ENCODE measurements around the gene EXT2. TPM values are rescaled to one million over a fixed set of nuclear protein-coding genes. Genes with fewer than 3 reads are reported as not detected.

Gene EXT2
- total and polyA plus RNA-seq, 4 donors = 54.8 to 96.2 (median 74.3) TPM

DNA sequence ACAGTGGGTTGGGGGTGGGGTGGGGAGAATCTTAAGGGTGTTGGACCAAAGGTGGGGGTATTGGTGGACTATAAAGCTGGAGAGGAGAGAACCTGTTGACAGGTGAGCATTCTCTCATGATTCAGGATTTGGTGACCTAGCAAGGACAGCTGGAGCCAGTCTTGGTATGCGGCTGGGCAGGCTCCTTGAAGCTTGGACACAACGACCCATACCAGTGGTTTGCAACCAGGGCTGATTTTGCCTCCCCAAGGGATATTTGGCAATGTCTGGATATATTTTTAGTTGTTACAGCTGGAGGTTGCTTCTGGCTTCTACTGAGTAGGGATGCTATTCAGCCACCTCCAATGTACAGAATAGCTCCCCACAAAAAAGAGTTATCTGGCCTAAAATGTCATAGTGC is 5.6 kb downstream of the EXT2 start:
- no peak for DNase-seq (ENCODE audit: low read depth in 4 of 6, low spot score in 6 of 6)
- Histone ChIP-seq H3K4me1 (ENCODE audit: control insufficient read depth, insufficient read depth, low read length) (peaks cover 7% of the 10 kb centered on the region), H3K9me3 (ENCODE audit: control insufficient read depth, insufficient read depth, low read length) (no peaks in the 10 kb centered on the region), H3K4me3 (ENCODE audit: low read depth, low read length) (no peak overlapping the region), H3K36me3 (ENCODE audit: control insufficient read depth, insufficient read depth, low read length) (peaks cover 7% of the 10 kb centered on the region), H3K27ac (ENCODE audit: low read depth, low read length) (no peak overlapping the region), H3K27me3 (ENCODE audit: control insufficient read depth, insufficient read depth, low read length) (no peaks in the 10 kb centered on the region)
- no CpG with 5 or more reads among the region's 2 CpGs for WGBS (ENCODE audit: insufficient coverage)

DNA sequence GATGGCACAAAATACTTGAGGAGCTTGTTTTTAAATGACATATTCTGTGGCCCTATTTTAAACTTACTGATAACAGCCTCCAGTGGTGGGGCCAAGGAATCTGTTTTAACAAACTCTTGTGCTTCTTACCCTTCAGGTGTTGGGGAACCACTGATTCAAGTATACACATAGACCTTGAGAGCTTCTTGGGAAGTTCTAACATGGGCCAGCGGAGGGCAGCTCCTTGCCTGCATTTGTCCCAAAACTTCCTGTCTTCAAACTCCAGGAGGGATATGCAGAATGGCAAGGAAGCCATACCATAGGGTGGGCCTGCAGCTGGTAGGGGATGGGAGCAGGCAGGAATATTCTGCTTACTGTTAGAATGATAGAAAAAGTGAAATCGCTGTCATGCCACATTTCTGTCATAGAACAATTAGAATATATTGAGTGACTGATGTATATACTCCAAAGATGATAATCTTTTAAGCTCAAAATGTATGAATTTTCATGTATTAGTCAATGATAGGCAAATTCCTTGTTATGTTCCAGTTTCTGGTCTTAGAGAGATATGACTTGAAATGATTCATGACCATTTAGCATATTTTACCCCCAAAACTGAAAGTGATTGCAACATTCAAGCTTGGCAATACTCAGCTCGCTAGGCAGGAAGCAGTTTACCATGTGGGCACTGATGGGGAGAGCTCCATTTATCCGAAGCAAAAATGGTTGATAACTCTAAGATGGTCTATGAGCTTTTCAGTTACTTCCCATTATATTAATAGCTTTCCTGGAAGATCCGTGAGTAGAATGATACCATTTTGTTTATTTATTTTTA is 9.2 kb downstream of the EXT2 start:
- no peaks in the 10 kb centered on the region for H3K27me3 ChIP-seq (ENCODE audit: control insufficient read depth, insufficient read depth, low read length)
- 80% methylated on average over 1 of the region's 5 CpGs for WGBS (ENCODE audit: insufficient coverage)
- no peaks in the 10 kb centered on the region for H3K4me1 ChIP-seq (ENCODE audit: control insufficient read depth, insufficient read depth, low read length)
- peaks cover 13% of the 10 kb centered on the region for H3K36me3 ChIP-seq (ENCODE audit: control insufficient read depth, insufficient read depth, low read length)
- no peak overlapping the region for H3K27ac ChIP-seq (ENCODE audit: low read depth, low read length)
- no peaks in the 10 kb centered on the region for H3K9me3 ChIP-seq (ENCODE audit: control insufficient read depth, insufficient read depth, low read length)
- no peak overlapping the region for H3K4me3 ChIP-seq (ENCODE audit: low read depth, low read length)
- DNase-seq (ENCODE audit: low read depth in 4 of 6, low spot score in 6 of 6) = no peak

DNA sequence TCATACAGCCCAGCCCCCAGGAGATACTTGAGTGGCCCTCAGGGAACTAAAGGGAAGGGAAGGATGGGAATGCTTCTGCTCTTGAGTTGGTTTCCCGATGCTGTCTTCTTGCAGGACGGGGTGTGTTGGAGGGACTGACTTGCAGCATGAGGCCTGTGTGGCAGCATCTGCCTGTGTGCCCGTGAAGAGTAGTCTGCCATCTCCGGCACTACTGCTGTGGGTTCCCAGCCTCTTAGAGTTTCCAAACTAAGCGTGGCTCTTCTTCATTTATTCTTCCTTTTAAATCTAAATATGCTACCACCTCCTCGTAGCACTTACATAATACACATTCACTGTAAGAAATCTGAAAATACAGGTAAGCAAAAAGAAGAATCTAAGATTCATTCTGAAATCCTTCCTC is 12.8 kb downstream of the EXT2 start:
- Histone ChIP-seq H3K36me3 (ENCODE audit: control insufficient read depth, insufficient read depth, low read length) (peaks cover 10% of the 10 kb centered on the region), H3K4me1 (ENCODE audit: control insufficient read depth, insufficient read depth, low read length) (no peaks in the 10 kb centered on the region), H3K27ac (ENCODE audit: low read depth, low read length) (no peak overlapping the region), H3K9me3 (ENCODE audit: control insufficient read depth, insufficient read depth, low read length) (no peaks in the 10 kb centered on the region), H3K27me3 (ENCODE audit: control insufficient read depth, insufficient read depth, low read length) (no peaks in the 10 kb centered on the region), H3K4me3 (ENCODE audit: low read depth, low read length) (no peak overlapping the region)
- DNase-seq (ENCODE audit: low read depth in 4 of 6, low spot score in 6 of 6) = no peak
- WGBS (ENCODE audit: insufficient coverage) = 88% methylated on average over 4 of the region's 6 CpGs

DNA sequence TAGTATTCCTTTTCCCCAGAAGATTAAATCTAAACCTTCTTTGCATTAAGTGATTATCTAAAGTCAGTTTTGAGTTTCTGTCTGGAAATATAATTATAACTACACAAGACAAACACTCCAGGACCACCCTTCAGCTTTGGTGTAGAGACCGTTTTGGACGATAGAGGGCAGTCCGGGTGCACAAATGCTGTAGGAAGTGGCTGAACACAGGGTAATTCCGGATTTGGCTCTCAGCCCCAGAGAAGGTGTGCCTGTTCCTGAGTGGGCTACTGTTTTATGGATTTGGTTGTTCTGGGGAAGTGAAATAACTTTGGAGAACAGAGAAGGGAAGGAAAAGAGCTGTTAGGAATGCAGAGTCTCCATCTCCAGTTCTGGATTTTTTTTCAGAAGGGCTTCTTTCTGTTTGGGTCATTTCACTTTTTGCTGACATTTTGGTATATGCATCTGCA is 14.8 kb downstream of the EXT2 start:
- H3K36me3 ChIP-seq (ENCODE audit: control insufficient read depth, insufficient read depth, low read length) = peaks cover 22% of the 10 kb centered on the region
- H3K9me3 ChIP-seq (ENCODE audit: control insufficient read depth, insufficient read depth, low read length) = no peaks in the 10 kb centered on the region
- H3K4me1 ChIP-seq (ENCODE audit: control insufficient read depth, insufficient read depth, low read length) = no peaks in the 10 kb centered on the region
- no peaks in the 10 kb centered on the region for H3K27me3 ChIP-seq (ENCODE audit: control insufficient read depth, insufficient read depth, low read length)
- no peak overlapping the region for H3K4me3 ChIP-seq (ENCODE audit: low read depth, low read length)
- DNase-seq (ENCODE audit: low read depth in 4 of 6, low spot score in 6 of 6) = peak in 2 of 6 donors; percentile 79 to 80
- H3K27ac ChIP-seq (ENCODE audit: low read depth, low read length) = no peak overlapping the region
- WGBS (ENCODE audit: insufficient coverage) = 6% methylated on average over 4 of the region's 4 CpGs

DNA sequence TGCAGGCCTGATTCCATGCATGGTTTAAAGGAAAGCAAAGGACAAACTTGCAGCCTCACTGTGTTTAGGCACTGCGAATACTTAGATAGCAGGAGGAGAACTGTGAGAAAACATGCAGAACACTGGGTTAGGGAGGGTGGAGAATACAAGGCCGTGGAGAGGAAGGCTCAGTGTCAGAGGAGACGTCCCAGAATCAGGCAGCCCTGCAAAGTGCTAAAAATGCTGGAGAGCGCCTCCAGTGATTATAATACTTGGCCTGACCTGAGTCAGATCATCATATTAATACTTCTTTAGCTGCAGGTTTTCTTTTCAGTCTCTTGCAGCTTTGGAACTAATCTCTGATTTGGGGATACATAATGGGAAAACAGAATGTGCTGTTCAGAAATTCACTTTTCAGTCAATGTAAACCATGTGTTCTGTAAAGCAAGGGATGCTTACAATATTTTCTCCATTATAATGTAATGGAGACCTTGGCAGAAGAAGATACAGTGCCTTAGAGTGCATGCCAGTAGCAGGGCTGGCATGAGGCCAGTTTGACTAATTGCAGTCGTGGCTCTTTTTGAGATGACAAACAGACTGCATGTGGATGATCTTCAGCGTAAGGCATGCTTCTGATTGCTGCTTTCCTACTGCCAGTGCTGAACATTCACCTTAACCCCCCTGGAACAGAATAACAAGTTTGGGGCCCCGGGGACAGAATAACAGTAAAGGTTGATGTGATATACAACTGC is 16.8 kb downstream of the EXT2 start:
- DNase-seq (ENCODE audit: low read depth in 4 of 6, low spot score in 6 of 6) = peak in 2 of 6 donors; percentile 82 to 88

DNA sequence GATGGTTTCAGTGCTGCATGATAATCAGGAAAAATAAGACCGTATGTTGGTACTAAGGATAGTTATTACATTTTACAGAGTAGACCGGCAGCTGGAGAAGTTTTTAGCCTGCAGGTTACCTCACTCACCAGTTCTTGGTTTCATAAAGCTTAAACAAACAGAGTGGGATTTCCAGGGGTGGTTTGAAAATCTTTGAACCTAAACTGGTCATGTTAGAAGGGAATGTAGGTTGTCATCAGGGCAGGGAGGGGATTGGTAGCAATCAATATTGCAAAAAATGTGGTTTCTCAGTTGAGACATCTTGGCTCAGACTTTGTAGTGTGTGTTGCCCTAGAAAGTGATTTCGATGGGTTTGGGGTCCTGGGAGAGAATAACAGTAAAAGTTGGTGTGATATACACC is 17.5 kb downstream of the EXT2 start:
- no peak for DNase-seq (ENCODE audit: low read depth in 4 of 6, low spot score in 6 of 6)
- H3K4me3 ChIP-seq (ENCODE audit: low read depth, low read length) = no peak overlapping the region
- no peaks in the 10 kb centered on the region for H3K4me1 ChIP-seq (ENCODE audit: control insufficient read depth, insufficient read depth, low read length)
- H3K27me3 ChIP-seq (ENCODE audit: control insufficient read depth, insufficient read depth, low read length) = no peaks in the 10 kb centered on the region
- H3K36me3 ChIP-seq (ENCODE audit: control insufficient read depth, insufficient read depth, low read length) = peaks cover 23% of the 10 kb centered on the region
- no peak overlapping the region for H3K27ac ChIP-seq (ENCODE audit: low read depth, low read length)
- H3K9me3 ChIP-seq (ENCODE audit: control insufficient read depth, insufficient read depth, low read length) = no peaks in the 10 kb centered on the region
- 100% methylated on average over 2 of the region's 3 CpGs for WGBS (ENCODE audit: insufficient coverage)

More for the DNA sequence above, 16.8 kb downstream of the EXT2 start:
- Histone ChIP-seq H3K27me3 (ENCODE audit: control insufficient read depth, insufficient read depth, low read length) (no peaks in the 10 kb centered on the region), H3K4me1 (ENCODE audit: control insufficient read depth, insufficient read depth, low read length) (no peaks in the 10 kb centered on the region), H3K4me3 (ENCODE audit: low read depth, low read length) (no peak overlapping the region), H3K36me3 (ENCODE audit: control insufficient read depth, insufficient read depth, low read length) (peaks cover 25% of the 10 kb centered on the region), H3K9me3 (ENCODE audit: control insufficient read depth, insufficient read depth, low read length) (no peaks in the 10 kb centered on the region), H3K27ac (ENCODE audit: low read depth, low read length) (no peak overlapping the region)
- 43% methylated on average over 2 of the region's 7 CpGs for WGBS (ENCODE audit: insufficient coverage)

DNA sequence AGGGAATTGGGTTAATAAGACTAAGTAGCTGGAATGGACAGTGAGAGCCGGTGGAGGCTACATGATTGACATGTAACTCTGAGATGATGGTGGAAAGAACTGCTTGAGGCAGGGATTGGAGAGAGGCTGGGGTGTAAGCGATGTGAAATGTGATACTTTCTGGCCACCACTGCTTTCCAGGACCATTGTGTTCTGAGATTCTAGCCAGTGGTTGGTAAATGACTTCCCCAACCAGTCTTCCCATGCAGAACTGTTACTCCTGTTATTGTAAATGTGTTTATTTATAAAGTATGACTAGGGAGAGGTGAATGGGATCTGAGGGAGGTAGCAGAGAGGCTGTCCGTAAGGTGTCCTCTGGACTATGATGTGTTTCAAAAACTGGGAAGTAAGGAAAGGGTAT is 18.1 kb downstream of the EXT2 start:
- H3K9me3 ChIP-seq (ENCODE audit: control insufficient read depth, insufficient read depth, low read length) = no peaks in the 10 kb centered on the region
- no peak for DNase-seq (ENCODE audit: low read depth in 4 of 6, low spot score in 6 of 6)
- H3K4me3 ChIP-seq (ENCODE audit: low read depth, low read length) = no peak overlapping the region
- H3K27me3 ChIP-seq (ENCODE audit: control insufficient read depth, insufficient read depth, low read length) = no peaks in the 10 kb centered on the region
- no peak overlapping the region for H3K27ac ChIP-seq (ENCODE audit: low read depth, low read length)
- H3K36me3 ChIP-seq (ENCODE audit: control insufficient read depth, insufficient read depth, low read length) = peaks cover 20% of the 10 kb centered on the region
- no peaks in the 10 kb centered on the region for H3K4me1 ChIP-seq (ENCODE audit: control insufficient read depth, insufficient read depth, low read length)
- 53% methylated on average over 3 of the region's 3 CpGs for WGBS (ENCODE audit: insufficient coverage)

DNA sequence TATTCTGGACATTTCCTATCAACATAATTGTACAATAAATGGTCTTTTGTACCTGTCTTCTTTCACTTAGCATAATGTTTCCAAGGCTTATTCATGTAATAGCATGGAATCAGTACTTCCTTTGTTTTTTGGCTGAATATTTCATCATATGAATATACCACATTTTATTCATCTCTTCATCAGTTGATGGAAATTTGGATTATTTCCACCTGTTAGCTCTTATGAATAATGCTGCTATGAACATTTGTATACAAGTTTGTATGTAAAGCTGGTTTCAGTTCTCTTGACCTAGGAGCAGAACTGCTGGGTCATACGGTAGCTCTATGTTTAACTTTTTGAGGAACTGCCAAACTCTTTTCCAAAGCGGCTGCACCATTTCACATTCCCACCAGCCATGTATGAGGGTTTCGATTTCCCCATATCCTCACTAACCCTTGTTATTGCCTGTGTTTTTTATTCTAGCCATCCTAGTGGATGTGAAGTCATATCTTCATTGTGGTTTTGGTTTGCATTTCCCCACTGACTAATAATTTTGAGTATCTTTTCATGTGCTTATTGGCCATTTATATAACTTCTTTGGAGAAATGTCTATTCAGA is 20.9 kb downstream of the EXT2 start:
- WGBS (ENCODE audit: insufficient coverage) = no CpG with 5 or more reads among the region's 3 CpGs
- Histone ChIP-seq H3K27me3 (ENCODE audit: control insufficient read depth, insufficient read depth, low read length) (no peaks in the 10 kb centered on the region), H3K9me3 (ENCODE audit: control insufficient read depth, insufficient read depth, low read length) (no peaks in the 10 kb centered on the region), H3K4me1 (ENCODE audit: control insufficient read depth, insufficient read depth, low read length) (no peaks in the 10 kb centered on the region), H3K36me3 (ENCODE audit: control insufficient read depth, insufficient read depth, low read length) (peaks cover 19% of the 10 kb centered on the region), H3K4me3 (ENCODE audit: low read depth, low read length) (no peak overlapping the region), H3K27ac (ENCODE audit: low read depth, low read length) (no peak overlapping the region)
- no peak for DNase-seq (ENCODE audit: low read depth in 4 of 6, low spot score in 6 of 6)

DNA sequence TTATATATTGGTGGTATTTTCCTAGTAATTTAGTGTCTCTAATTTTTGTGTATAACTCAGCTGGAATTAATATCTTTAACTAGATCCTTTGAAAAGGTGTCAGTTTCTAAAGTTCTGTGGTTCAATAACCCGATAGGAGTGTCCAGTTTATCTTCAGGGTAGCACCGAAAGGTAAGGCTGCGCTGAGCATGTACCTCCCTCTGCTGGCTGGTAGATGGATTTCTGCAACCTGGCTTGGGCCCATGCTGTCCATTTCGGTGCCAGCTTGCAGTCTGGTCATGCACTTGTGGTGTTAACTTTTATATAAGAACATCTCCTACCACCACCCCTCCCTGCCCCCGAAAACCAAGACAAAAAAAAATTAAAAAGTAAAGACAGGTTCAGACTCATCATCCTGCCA is 24.7 kb downstream of the EXT2 start:
- WGBS (ENCODE audit: insufficient coverage) = 78% methylated on average over 3 of the region's 5 CpGs
- H3K27me3 ChIP-seq (ENCODE audit: control insufficient read depth, insufficient read depth, low read length) = no peaks in the 10 kb centered on the region
- H3K9me3 ChIP-seq (ENCODE audit: control insufficient read depth, insufficient read depth, low read length) = no peaks in the 10 kb centered on the region
- DNase-seq (ENCODE audit: low read depth in 4 of 6, low spot score in 6 of 6) = no peak
- H3K36me3 ChIP-seq (ENCODE audit: control insufficient read depth, insufficient read depth, low read length) = peaks cover 15% of the 10 kb centered on the region
- no peak overlapping the region for H3K27ac ChIP-seq (ENCODE audit: low read depth, low read length)
- no peak overlapping the region for H3K4me3 ChIP-seq (ENCODE audit: low read depth, low read length)
- H3K4me1 ChIP-seq (ENCODE audit: control insufficient read depth, insufficient read depth, low read length) = no peaks in the 10 kb centered on the region

All from spinal cord (tissue), 10 donors.